ENCODE measurements around the gene ELK1.
"Not testable (repeated sequence)": the region's sequence is repeated elsewhere in the genome, so short reads cannot be mapped to it uniquely, and the experiment has no call there.

ELK1 gene

DNA sequence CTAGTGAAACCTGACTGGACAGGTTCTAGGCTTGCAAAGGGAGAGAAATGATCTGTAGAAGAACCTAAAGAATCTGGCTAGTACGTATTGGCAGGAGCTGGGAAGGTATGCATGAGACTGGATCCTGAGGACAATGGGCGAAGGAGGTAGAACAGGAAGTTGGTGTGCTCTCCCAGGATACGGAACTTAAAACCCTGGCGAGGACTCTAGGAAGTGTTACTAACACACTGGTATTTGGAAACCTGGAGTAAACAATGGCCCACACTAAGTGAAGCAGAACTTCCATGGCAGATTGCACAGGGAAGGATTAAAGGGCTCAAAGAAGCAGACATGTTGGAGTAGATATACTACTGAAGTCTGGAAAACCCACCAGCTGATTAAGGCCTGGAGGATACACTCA lies 39.9 kb downstream of the ELK1 start:
- DNase-seq, result no peak

DNA sequence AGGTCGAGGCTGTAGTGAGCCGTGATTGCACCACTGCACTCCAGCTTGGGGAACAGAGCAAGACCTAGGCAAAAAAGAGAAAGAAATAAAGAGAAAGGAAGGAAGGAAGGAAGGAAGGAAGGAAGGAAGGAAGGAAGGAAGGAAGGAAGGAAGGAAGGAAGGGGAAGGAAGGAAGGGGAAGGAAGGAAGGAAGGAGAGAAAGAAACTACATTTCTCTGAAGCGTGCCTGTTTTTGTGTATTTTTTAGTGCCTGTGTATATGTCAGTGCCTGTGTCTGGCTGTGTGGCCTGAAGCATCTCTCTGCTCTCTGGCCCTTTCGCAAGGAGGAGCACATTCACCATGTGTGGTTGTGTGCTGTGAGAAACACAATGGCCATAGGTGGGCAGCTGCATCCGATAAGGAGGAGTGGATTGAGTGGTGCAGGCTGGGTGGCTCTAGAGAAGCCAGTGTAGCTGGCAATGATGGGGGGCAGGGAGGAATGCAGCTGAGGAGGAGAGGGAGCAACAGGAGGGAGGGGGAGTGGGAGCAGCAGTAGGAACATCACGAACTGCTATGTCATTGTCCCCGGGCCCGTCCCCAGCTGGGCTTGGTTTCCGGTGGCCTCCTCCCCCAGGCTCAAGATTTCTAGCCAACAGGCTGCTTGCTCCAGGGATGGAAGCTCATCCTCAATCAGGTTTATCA lies 42.1 kb downstream of the ELK1 start:
- no peak for DNase-seq

DNA sequence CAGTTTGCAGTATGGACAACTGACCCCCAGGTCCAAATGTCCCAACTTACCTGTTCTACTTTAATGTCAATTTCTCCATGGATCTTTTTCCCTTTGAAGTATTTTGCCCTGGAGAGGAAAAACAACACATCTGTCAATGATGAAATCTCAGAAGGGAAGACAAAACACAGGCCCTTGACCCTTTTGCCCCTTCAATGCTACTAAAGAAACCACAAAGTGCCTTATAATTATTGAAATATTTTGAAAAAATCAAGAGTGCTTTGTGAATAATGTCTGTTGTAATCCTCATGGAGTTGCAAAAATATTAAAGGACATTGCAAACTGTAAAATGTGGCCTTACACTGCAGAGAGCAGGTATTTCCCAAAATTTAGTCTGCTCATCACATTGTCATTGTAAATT lies 43.3 kb downstream of the ELK1 start:
- DNase-seq, result no peak

- no peak for DNase-seq
Measured at GRCh38 chrX:47605024-47605423, 45.3 kb downstream of the ELK1 start.

- DNase-seq, result not testable (repeated sequence)
Measured at GRCh38 chrX:47603125-47603524, 47.2 kb downstream of the ELK1 start.

- no peak for DNase-seq
Measured at GRCh38 chrX:47597222-47597621, 53.1 kb downstream of the ELK1 start.

DNA sequence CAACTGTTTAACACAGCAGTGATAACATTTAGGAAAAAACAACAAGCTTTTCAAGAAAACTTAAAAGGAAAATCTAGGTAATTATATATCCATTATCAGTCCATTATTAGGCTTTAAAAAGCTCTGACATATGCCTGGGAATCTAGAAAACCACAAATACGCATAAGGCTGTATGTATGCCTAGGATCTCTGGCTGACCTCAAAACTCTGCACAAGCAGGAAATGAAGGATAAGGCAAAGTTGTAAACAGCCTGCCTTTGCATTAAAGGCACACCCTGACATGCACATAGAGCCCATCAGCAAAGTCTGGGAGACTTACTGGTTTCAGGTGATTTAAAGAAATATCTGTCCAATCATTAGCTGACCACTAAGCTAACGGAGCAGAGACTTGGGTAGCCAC lies 54.1 kb downstream of the ELK1 start:
- DNase-seq, result no peak

GRCh38 chrX:47595716-47596251 lies 54.6 kb downstream of the ELK1 start:
- DNase-seq, result no peak

GRCh38 chrX:47593522-47593921 lies 56.8 kb downstream of the ELK1 start:
- DNase-seq, result no peak

GRCh38 chrX:47590984-47591383 lies 59.4 kb downstream of the ELK1 start:
- no peak for DNase-seq

DNA sequence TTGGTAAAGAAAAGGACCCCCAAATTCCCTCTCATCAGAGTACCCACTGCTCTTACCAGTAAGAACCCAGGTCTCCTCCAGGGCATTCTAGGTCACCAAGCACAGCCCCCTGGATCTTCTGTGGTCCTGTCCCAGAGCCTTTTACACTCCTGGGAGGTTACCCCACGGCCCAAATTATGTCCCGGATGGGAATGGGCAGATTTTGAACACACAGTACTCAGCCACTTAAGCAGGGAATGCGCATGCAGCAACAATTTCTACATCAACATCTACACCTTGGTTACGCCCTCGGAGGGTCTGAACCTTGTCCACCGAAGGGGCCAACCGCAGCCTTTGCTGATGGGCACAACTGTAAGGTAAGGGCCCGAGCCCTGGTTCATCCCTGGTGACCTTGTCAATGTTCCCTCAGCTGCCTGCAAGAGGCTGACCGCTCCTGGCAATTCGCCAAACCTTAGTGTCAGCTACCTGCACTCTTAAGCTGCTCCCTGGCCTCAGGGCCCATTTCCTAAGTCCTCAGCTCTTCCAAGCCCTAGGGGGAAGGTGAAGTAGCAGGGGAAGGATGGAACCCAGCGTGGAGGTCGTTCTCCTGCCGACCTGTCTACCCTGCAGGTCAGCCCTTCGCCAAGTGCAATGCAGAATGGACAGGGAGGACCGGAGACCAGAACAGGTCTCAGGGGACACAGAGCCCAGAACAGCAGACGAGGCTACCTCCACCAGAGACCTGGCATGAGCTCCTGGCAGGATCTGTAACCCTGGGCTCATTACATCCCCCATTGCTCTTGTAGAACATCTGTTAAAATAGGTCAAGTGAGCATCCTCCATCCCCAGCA lies 62.2 kb downstream of the ELK1 start:
- DNase-seq, result no peak

DNA sequence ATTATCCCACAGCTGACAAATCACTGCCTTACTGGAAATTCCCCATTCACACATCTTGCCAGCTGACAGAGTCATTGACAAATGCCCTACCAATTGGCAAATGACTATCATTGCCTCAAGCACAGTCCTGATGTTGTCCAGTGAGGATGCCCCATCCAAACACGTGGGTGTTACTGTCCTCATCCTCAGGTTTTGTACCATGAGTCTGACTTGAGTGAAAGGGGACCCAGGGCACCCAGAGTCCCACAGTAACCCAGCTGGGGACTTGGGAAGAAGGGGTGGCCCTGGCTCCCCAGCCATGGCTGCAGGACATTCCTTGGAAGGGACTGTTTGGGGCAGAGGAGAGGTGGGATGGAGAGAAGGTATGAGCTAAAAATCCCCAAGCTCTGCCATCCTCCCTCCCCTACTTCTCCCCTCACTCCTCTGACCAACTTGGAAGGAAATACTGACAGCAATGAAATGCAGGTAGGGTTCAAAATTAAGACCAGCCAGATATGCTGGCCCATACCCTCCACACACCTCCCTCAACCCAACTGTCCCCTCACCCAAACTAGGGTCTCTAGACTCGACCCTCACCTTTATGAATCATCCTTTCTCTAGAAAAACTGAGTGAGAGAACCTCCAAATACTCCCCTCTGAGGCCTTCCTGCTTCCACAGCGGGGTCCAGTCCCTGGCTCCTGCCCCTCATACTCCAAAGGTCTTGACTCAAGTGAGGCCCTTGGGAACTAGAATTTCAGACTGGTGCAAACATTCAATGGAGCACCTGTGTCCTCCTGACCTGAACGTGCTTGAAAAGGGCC lies 63.1 kb downstream of the ELK1 start:
- no peak for DNase-seq

DNA sequence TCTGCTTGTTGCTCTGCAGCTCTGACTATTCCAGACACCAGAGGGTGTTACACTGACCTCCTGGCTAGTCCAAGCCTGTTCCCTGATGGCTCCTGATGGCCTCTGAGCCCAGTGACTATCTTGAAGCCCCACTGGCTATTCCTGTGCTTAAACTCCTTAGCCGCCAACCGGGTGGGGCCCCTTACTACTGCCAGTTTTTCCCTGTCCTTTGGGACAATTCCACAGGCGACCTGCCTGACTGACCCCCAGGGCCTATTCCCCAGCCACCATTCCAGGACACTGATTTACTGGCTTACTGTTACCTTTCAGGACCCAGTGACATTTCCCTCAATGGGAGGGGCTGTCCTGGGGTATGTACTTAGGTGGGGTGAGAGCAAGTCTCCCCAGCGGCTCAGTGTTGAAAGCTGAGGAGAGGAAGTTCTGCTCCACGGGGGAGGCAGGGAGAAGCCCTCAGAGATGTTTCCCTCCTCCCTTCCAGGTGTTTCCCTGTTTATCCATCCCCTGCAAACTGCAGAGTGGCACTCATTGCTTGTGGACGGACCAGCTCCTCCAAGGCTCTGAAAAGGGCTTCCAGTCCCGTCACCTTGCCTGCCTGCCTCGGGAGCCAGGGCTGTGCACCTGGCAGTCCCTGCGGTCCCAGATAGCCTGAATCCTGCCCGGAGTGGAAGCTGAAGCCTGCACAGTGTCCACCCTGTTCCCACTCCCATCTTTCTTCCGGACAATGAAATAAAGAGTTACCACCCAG lies 64.1 kb downstream of the ELK1 start:
- no peak for DNase-seq

All from CD4-positive, alpha-beta T cell treated with Interleukin-21 for 1 hour (primary cell).